ENCODE results near the gene EXOC6B.

- TF ChIP-seq POLR2AphosphoS5 (IDR thresholded peaks at IDR 0.05; ENCODE audit: low read depth, low read length): no peak
- TF ChIP-seq SRF (IDR thresholded peaks at IDR 0.05; ENCODE audit: low read depth, low read length): no peak
- no peak for TF ChIP-seq ATF2 (IDR thresholded peaks at IDR 0.05; ENCODE audit: low read length)
- no peak for TF ChIP-seq POLR2A (IDR thresholded peaks at IDR 0.05; ENCODE audit: control extremely low read depth in 1 of 2, low read depth in 2 of 2, low read length in 2 of 2)
- no peak for TF ChIP-seq YY1 (IDR thresholded peaks at IDR 0.05; ENCODE audit: low read depth, low read length)
- TF ChIP-seq CTCF (IDR thresholded peaks at IDR 0.05; ENCODE audit: control extremely low read depth in 1 of 3, insufficient read depth in 1 of 3, low read depth in 1 of 3, low read length in 3 of 3): no peak
- TF ChIP-seq SP1 (IDR thresholded peaks at IDR 0.05; ENCODE audit: low read depth, low read length): no peak
- no peak for TF ChIP-seq JUN (IDR thresholded peaks at IDR 0.05; ENCODE audit: low read depth, low read length)
- no peak for TF ChIP-seq RAD21 (IDR thresholded peaks at IDR 0.05 in 1 of 2, conservative IDR thresholded peaks at IDR 0.05 in 1 of 2; ENCODE audit: low read depth in 2 of 2, low read length in 2 of 2)
- no peak for TF ChIP-seq USF2 (IDR thresholded peaks at IDR 0.05; ENCODE audit: low read length)
- no peak for TF ChIP-seq BRCA1 (IDR thresholded peaks at IDR 0.05; ENCODE audit: low read depth, low read length)
- no peak for TF ChIP-seq TAF1 (IDR thresholded peaks at IDR 0.05; ENCODE audit: low read depth, low read length)
- no peak for TF ChIP-seq EGR1 (IDR thresholded peaks at IDR 0.05; ENCODE audit: borderline replicate concordance, low read depth, low read length)
- TF ChIP-seq EP300 (IDR thresholded peaks at IDR 0.05; ENCODE audit: borderline replicate concordance in 1 of 2, low read depth in 2 of 2, low read length in 2 of 2): no peak
Measured at GRCh38 chr2:72665448-72665847, 160.4 kb downstream of the EXOC6B start.
